Endometrium (tissue), 2 donors: ENCODE results near the gene SH3PXD2A.
"Not testable (repeated sequence)": the region's sequence is repeated elsewhere in the genome, so short reads cannot be mapped to it uniquely, and the experiment has no call there.

Source experiments
- FAIRE-seq: peaks from 2 replicates; lab custom pipeline; 2012; peaks lifted over from hg19 to GRCh38; lab: Jason Lieb, UNC
- donor health status: control.
- donor health status: control.

Gene SH3PXD2A

GRCh38 chr10:103745341-103746247, 109.8 kb downstream of the SH3PXD2A start:
- no peak for FAIRE-seq

GRCh38 chr10:103742824-103743223, 112.6 kb downstream of the SH3PXD2A start:
- no peak for FAIRE-seq

GRCh38 chr10:103740611-103741010, 114.8 kb downstream of the SH3PXD2A start:
- no peak for FAIRE-seq

GRCh38 chr10:103739039-103739764, 116.2 kb downstream of the SH3PXD2A start:
- no peak for FAIRE-seq

- no peak for FAIRE-seq
Observed at GRCh38 chr10:103737735-103738367, 117.5 kb downstream of the SH3PXD2A start.

GRCh38 chr10:103736763-103737162, 118.6 kb downstream of the SH3PXD2A start:
- no peak for FAIRE-seq

GRCh38 chr10:103736044-103736443, 119.3 kb downstream of the SH3PXD2A start:
- no peak for FAIRE-seq

GRCh38 chr10:103734731-103735130, 120.6 kb downstream of the SH3PXD2A start:
- no peak for FAIRE-seq

- no peak for FAIRE-seq
Observed at GRCh38 chr10:103733045-103733419, 122.3 kb downstream of the SH3PXD2A start.

GRCh38 chr10:103732339-103733044, 122.9 kb downstream of the SH3PXD2A start:
- no peak for FAIRE-seq

GRCh38 chr10:103731609-103732270, 123.6 kb downstream of the SH3PXD2A start:
- no peak for FAIRE-seq

GRCh38 chr10:103731026-103731425, 124.3 kb downstream of the SH3PXD2A start:
- not testable (repeated sequence) for FAIRE-seq

GRCh38 chr10:103729851-103730250, 125.5 kb downstream of the SH3PXD2A start:
- FAIRE-seq: no peak

GRCh38 chr10:103727991-103728689, 127.2 kb downstream of the SH3PXD2A start:
- no peak for FAIRE-seq

- FAIRE-seq: no peak
Observed at GRCh38 chr10:103727546-103727963, 127.8 kb downstream of the SH3PXD2A start.

GRCh38 chr10:103726637-103727036, 128.7 kb downstream of the SH3PXD2A start:
- FAIRE-seq: no peak

- no peak for FAIRE-seq
Observed at GRCh38 chr10:103725242-103725641, 130.1 kb downstream of the SH3PXD2A start.

- FAIRE-seq: no peak
Observed at GRCh38 chr10:103724771-103725170, 130.6 kb downstream of the SH3PXD2A start.

- no peak for FAIRE-seq
Observed at GRCh38 chr10:103724074-103724473, 131.3 kb downstream of the SH3PXD2A start.

GRCh38 chr10:103723557-103723956, 131.8 kb downstream of the SH3PXD2A start:
- no peak for FAIRE-seq

GRCh38 chr10:103722632-103723031, 132.7 kb downstream of the SH3PXD2A start:
- FAIRE-seq: no peak
